Activated naive CD8-positive, alpha-beta T cell treated with anti-CD3 and anti-CD28 coated beads for 36 hours (primary cell): Measurements from ENCODE around the gene DPY19L2. TPM values are rescaled to one million over a fixed set of nuclear protein-coding genes. Genes with fewer than 3 reads are reported as not detected.
"Not testable (repeated sequence)": the region's sequence is repeated elsewhere in the genome, so short reads cannot be mapped to it uniquely, and the experiment has no call there.

Experiments
- DNase-seq: peaks from one replicate; pipeline ENCODE4 v3.0.0; 2021
- H3K27ac Mint-ChIP-seq: one replicate; pipeline ENCODE4 v1.8.0; 2022; ENCODE audit warnings: mild to moderate bottlenecking, moderate library complexity, mixed read lengths
- H3K27me3 Mint-ChIP-seq: one replicate; pipeline ENCODE4 v1.8.0; 2022; ENCODE audit warnings: mild to moderate bottlenecking, mixed read lengths
- H3K36me3 Mint-ChIP-seq: one replicate; pipeline ENCODE4 v1.8.0; 2021; ENCODE audit warnings: mild to moderate bottlenecking, mixed read lengths
- H3K4me1 Mint-ChIP-seq: one replicate; pipeline ENCODE4 v1.8.0; 2021; ENCODE audit warnings: mixed read lengths
- H3K4me3 Mint-ChIP-seq: one replicate; pipeline ENCODE4 v1.8.0; 2022; ENCODE audit warnings: mild to moderate bottlenecking, moderate library complexity, mixed read lengths
- H3K9me3 Mint-ChIP-seq: one replicate; pipeline ENCODE4 v1.8.0; 2022; ENCODE audit warnings: mixed read lengths
- total RNA-seq, 2 experiments: library from RNA; stranded (reverse); gene quantifications; one replicate each; pipeline ENCODE4 v1.2.3, GENCODE V29; 2021

DPY19L2 gene
- total RNA-seq, 2 experiments from 2014 or later: 4.6 to 6.2 TPM

GRCh38 chr12:63611285-63611684 lies 57.0 kb downstream of the DPY19L2 start:
- not testable (repeated sequence) for DNase-seq, H3K4me1 Mint-ChIP-seq, H3K9me3 Mint-ChIP-seq, H3K27me3 Mint-ChIP-seq, H3K36me3 Mint-ChIP-seq, H3K4me3 Mint-ChIP-seq, H3K27ac Mint-ChIP-seq

- H3K4me3 Mint-ChIP-seq: not testable (repeated sequence)
Measured at GRCh38 chr12:63609281-63609680, 59.0 kb downstream of the DPY19L2 start.

GRCh38 chr12:63604985-63605384 lies 63.3 kb downstream of the DPY19L2 start:
- H3K27ac Mint-ChIP-seq, H3K9me3 Mint-ChIP-seq, DNase-seq, H3K4me3 Mint-ChIP-seq, H3K27me3 Mint-ChIP-seq, H3K36me3 Mint-ChIP-seq, H3K4me1 Mint-ChIP-seq: not testable (repeated sequence)

More at GRCh38 chr12:63609281-63609680, 59.0 kb downstream of the DPY19L2 start:
- DNase-seq, H3K9me3 Mint-ChIP-seq, H3K36me3 Mint-ChIP-seq, H3K4me1 Mint-ChIP-seq, H3K27ac Mint-ChIP-seq, H3K27me3 Mint-ChIP-seq: not testable (repeated sequence)

GRCh38 chr12:63594828-63595227 lies 73.5 kb downstream of the DPY19L2 start:
- not testable (repeated sequence) for H3K4me1 Mint-ChIP-seq, H3K9me3 Mint-ChIP-seq, H3K27ac Mint-ChIP-seq, DNase-seq, H3K27me3 Mint-ChIP-seq, H3K4me3 Mint-ChIP-seq, H3K36me3 Mint-ChIP-seq

- H3K9me3 Mint-ChIP-seq, H3K4me3 Mint-ChIP-seq, DNase-seq, H3K4me1 Mint-ChIP-seq, H3K27ac Mint-ChIP-seq, H3K36me3 Mint-ChIP-seq, H3K27me3 Mint-ChIP-seq: not testable (repeated sequence)
Measured at GRCh38 chr12:63584426-63584825, 83.9 kb downstream of the DPY19L2 start.

DNA sequence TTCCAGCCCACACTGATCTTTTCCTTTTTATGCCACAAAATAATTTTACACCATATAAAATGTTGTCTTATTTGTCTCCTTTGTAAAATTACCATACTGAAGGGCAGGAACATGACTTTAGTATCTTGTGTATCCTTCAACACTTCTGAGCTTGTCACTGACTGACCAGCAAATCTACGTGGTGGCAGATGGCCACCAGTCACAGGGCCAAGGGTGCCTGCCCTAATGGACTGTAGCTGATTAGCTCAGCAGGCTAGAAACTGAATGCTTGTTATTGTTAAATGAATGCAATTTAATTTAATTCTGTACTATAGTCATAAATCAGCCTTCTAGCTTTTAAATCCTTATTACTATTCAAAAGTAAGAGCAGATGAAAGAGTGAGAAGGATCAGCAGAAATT lies 85.0 kb downstream of the DPY19L2 start:
- H3K4me3 Mint-ChIP-seq, H3K4me1 Mint-ChIP-seq, DNase-seq: not testable (repeated sequence)

GRCh38 chr12:63577631-63578030 lies 90.7 kb downstream of the DPY19L2 start:
- DNase-seq, H3K4me3 Mint-ChIP-seq, H3K27ac Mint-ChIP-seq, H3K4me1 Mint-ChIP-seq, H3K27me3 Mint-ChIP-seq, H3K9me3 Mint-ChIP-seq: not testable (repeated sequence)
- H3K36me3 Mint-ChIP-seq: peaks cover 19% of the 10 kb centered on the region

More for the DNA sequence above, 85.0 kb downstream of the DPY19L2 start:
- not testable (repeated sequence) for H3K36me3 Mint-ChIP-seq, H3K9me3 Mint-ChIP-seq, H3K27ac Mint-ChIP-seq, H3K27me3 Mint-ChIP-seq

DNA sequence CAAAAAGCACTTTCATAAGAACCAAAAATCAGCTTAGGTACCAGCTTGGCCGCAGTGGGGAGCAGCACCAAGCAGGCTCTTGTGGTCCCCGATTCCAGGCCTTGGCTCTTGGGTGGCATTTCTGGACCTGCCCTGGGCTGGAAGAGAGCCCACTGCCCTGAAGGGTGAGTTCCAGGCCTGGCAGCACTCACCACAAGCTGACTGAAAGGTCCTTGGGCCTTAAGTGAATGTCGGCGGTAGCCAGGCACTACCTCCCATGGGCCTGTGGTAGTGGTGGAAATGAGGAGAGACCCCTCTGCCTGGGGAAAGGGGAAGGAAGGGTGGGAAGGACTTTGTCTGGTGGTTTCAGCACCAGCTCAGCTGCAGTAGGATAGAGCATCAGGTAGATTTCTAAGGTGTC lies 96.3 kb downstream of the DPY19L2 start:
- H3K27me3 Mint-ChIP-seq, H3K27ac Mint-ChIP-seq, H3K4me1 Mint-ChIP-seq, H3K4me3 Mint-ChIP-seq, DNase-seq, H3K9me3 Mint-ChIP-seq: not testable (repeated sequence)
- peaks cover 56% of the 10 kb centered on the region for H3K36me3 Mint-ChIP-seq

DNA sequence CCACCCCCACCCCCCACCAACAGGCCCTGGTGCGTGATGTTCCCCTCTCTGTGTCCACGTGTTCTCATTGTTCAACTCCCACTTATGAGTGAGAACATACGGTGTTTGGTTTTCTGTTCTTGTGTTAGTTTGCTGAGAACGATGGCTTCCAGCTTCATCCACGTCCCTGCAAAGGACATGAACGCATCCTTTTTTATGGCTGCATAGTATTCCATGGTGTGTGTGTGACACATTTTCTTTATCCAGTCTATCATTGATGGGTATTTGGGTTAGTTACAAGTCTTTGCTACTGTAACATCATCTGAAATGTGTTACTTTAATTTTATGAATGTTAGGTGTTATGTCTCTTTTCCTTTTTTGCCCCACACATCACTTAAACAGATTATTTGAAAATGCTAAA lies 109.8 kb downstream of the DPY19L2 start:
- H3K4me1 Mint-ChIP-seq, DNase-seq, H3K36me3 Mint-ChIP-seq, H3K9me3 Mint-ChIP-seq, H3K4me3 Mint-ChIP-seq, H3K27me3 Mint-ChIP-seq, H3K27ac Mint-ChIP-seq: not testable (repeated sequence)

DNA sequence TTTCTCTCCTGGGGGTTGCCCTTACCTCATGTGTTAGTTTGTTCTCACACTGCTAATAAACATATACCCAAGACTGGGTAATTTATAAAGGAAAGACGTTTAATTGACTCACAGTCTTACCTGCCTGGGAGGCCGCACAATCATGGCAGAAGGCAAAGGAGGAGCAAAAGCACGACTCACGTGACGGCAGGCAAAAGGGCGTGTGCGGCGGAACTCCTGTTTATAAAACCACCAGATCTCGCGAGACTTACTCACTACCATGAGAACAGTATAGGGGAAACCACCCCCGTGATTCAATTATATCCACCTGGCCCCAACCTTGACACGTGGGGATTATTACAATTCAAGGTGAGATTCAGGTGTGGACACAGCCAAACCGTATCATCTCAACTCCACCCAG lies 116.9 kb downstream of the DPY19L2 start:
- H3K4me1 Mint-ChIP-seq, H3K27ac Mint-ChIP-seq, H3K36me3 Mint-ChIP-seq, H3K4me3 Mint-ChIP-seq, H3K9me3 Mint-ChIP-seq, DNase-seq, H3K27me3 Mint-ChIP-seq: not testable (repeated sequence)

DNA sequence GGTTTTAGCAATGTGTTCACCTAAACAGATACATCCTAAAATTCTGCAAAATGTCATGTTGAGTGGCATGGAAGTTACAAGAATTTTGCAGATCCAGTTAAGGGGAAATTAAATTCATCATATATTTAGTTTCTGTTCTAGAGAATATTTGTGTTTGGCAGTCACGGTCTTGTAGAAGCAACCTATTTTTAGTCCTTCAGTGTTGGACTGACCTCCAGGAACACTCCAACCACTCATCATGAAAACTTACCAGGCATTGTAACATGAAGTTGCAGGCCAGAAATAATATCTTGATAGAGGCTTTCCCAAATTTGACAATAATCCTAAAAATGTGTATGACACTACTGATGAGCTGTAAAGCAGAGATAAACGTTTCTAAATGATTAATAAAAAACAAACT lies 119.3 kb downstream of the DPY19L2 start:
- H3K27me3 Mint-ChIP-seq, H3K4me1 Mint-ChIP-seq, H3K27ac Mint-ChIP-seq, H3K9me3 Mint-ChIP-seq, H3K4me3 Mint-ChIP-seq, DNase-seq, H3K36me3 Mint-ChIP-seq: not testable (repeated sequence)

- not testable (repeated sequence) for H3K27me3 Mint-ChIP-seq, H3K4me3 Mint-ChIP-seq, H3K36me3 Mint-ChIP-seq, DNase-seq, H3K27ac Mint-ChIP-seq, H3K4me1 Mint-ChIP-seq, H3K9me3 Mint-ChIP-seq
Measured at GRCh38 chr12:63545298-63545916, 122.9 kb downstream of the DPY19L2 start.

DNA sequence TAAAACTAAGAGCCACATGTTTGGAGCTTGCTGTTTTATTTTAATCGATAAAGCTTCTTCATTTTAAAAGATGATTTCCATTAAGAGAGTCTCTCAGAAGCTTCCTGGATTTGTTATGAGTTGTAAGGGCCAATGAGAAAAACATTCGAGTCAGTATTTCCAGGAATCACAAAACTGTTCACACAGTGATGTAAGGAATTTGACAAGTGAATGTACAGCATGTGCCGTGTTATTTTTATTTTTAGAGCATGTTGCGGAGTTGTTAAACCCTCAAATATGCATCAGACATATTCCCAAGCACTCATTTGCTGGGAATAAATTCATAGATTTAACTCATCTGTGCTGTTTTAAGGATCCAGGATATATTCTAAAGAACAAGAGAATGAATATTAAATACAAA lies 129.6 kb downstream of the DPY19L2 start:
- DNase-seq, H3K36me3 Mint-ChIP-seq, H3K9me3 Mint-ChIP-seq, H3K27me3 Mint-ChIP-seq, H3K4me1 Mint-ChIP-seq, H3K27ac Mint-ChIP-seq, H3K4me3 Mint-ChIP-seq: not testable (repeated sequence)

GRCh38 chr12:63537838-63538237 lies 130.5 kb downstream of the DPY19L2 start:
- H3K36me3 Mint-ChIP-seq, H3K4me3 Mint-ChIP-seq, H3K9me3 Mint-ChIP-seq, H3K27ac Mint-ChIP-seq, H3K27me3 Mint-ChIP-seq, DNase-seq, H3K4me1 Mint-ChIP-seq: not testable (repeated sequence)

- not testable (repeated sequence) for H3K27me3 Mint-ChIP-seq, H3K4me3 Mint-ChIP-seq, H3K27ac Mint-ChIP-seq, H3K36me3 Mint-ChIP-seq, DNase-seq, H3K4me1 Mint-ChIP-seq, H3K9me3 Mint-ChIP-seq
Measured at GRCh38 chr12:63529641-63530040, 138.7 kb downstream of the DPY19L2 start.

DNA sequence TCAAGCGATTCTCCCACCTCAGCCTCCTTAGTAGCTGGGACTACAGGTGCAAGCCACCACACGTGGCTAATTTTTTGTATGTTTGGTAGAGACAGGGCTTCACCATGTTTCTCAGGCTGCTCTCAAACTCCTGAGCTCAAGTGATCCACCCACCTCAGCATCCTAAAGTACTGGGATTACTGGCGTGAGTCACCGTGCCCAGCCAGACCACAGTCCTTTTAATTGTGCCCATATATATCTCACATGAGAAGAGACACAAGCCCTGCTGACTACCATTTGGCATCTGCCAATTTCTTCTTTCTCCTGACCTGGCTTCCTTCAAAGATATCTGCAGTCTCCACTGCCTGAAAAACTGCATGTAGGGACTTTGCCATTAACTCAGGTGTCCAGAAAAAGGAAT lies 142.5 kb downstream of the DPY19L2 start:
- Mint-ChIP-seq H3K4me1 (no peaks in the 10 kb centered on the region), H3K27me3 (no peaks in the 10 kb centered on the region), H3K9me3 (peaks cover 2% of the 10 kb centered on the region), H3K27ac (no peak overlapping the region), H3K36me3 (no peaks in the 10 kb centered on the region), H3K4me3 (no peak overlapping the region)
- no peak for DNase-seq

DNA sequence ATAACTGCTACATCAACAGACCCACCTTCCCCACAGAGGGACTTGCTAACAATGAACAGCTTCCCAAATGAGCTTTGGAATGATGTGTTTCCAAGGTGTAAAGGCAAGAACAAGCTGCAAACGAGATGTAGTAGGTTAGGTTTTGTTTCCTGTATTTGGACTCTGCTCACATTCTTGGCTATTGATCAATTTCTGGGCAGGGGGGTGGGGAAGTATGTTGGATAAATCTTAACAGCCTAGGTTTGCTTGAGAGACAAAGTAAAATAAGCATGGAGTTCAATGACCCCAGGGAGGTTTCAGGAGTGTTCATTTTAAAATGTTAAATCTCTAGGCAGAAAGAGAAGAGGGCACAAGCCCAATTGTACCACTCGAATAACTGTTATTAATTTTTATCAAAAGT lies 146.6 kb downstream of the DPY19L2 start:
- H3K27me3 Mint-ChIP-seq: no peaks in the 10 kb centered on the region
- no peaks in the 10 kb centered on the region for H3K36me3 Mint-ChIP-seq
- no peak overlapping the region for H3K4me3 Mint-ChIP-seq
- H3K27ac Mint-ChIP-seq: no peak overlapping the region
- H3K4me1 Mint-ChIP-seq: no peaks in the 10 kb centered on the region
- H3K9me3 Mint-ChIP-seq: no peaks in the 10 kb centered on the region
- DNase-seq: no peak
